HG03280 (cell line): Measurements from ENCODE around the gene SUDS3.

ENCODE experiments used
- ATAC-seq: cut with Tn5 transposase; IDR thresholded peaks from one replicate; pipeline ENCODE4 v1.9.1; 2021; ENCODE audit warnings: mild to moderate bottlenecking, moderate library complexity; ENCODE audit not compliant: unreplicated experiment

Gene SUDS3

DNA sequence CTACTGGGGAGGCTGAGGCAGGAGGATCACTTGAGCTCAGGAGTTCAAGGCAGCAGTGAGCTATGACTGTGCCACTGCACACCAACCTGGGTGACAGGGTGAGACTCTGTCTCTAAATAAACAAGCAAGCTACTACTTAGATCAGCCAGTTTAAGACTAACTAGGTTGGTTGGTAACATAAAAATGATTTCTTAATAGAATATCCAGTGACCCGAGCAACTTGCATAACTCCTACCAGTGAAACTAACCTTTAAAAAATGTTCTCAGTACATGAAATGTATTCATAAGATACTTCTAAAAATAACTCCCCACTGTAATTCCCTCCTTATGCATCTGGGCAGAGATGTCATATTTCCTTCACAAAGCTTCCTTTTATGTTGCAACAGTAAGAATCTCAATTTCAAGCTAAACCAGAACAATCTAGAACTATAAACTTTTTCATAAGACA lies 19.5 kb upstream of the SUDS3 start:
- no peak for ATAC-seq

DNA sequence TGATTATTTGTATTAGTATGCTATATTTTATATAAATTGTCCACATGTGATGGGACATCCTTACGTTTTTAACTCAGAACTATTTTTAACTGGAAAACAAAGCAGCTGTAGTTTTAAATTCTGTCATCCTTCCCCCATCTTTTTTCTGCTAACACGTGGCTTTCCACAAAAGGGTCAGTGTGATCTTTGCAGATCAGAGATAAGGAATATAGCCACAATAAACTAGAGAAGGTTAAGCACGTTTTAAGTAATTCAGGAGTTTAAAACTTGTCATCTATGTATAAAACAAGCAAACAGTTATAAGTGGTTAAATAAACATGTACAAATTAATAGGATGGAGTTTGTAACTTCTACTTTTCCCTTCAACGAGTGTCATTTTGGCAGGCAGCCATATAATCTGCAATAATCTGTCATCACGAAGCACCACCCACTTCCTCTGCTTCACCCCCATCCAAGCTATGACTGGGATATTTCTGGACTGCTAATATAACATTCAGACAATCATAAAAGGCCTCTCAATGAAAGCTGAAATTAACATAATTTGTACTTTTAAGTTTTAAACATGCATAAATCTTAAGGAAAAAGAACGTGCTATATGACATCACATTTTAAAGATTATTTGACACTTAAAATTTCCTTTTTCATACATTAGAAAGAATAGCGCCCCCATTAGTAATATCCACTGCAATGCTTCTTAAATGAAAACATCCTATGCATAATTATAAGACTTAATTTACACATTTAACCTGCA lies 18.9 kb upstream of the SUDS3 start:
- no peak for ATAC-seq

DNA sequence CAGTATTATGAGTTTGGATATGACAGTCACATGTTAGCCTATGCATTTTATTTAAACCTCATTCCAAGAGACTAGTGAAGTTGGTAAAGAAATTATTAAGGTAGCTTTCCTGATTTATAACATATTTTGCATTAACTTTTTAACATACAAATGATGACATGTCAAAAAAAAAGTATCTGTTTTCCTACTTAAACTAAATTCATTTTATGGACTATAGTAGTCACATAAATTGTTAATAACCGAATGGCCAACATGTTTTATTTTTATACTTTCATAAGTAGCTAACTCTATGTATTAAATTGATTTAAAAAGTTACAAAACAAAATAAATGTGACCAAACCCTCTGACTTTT lies 18.4 kb upstream of the SUDS3 start:
- ATAC-seq, result no peak

DNA sequence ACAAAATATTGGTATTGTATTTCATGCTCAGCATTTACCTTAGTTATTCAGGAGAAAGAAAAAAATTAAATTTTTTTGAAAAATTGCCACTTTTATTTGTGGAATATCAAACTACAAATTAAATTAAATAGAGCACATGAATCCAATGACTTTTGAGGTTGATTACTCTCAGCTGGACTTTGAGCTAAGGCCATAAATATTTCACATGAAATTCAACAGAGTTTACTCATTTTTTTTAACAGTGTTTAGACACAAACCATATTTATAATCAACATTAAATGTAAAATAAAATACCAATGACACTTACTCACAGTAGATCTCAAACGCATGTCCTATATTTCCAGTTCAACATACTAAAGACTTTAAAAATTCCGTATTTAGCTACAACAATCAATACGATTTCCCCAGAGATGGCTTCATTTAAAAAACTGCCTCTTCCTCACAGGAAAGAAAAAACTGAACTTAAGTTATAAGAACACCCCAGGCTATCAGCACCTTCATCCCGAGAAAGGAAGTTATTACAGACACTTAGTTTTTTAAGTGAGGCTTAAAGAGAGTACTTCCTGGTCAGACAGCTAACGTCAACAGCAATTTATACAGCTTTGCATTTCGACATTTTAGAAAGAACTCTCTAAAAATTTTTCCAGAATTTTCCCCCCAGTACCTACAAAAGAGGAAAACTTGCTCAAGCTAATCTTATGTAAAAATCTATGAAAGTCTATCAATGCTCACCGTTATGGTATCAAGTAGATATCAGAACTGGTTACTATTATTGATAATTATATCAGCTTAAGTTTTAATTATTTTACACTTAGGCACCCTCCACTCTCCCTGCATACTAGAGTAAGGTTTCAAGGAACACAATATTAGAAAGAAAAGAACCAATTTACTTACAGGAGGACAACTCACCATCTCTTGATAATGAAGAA lies 17.5 kb upstream of the SUDS3 start:
- no peak for ATAC-seq

DNA sequence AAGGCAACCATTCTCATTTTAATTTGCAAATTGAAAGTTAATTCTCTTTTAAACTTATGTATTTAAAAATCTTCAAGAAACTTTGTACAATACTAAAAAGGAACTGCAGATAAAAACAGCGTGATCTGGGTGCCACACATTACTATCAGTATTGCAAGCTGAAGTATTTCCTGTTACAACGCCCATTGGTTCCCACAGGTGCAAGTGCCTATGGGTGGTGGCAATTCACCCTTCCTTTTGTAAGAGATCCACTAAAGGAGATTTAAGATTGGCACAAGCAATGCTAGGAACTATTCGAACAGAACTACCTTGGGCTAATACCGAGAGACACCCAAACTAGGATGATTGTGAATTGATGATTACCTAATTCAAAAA lies 16.8 kb upstream of the SUDS3 start:
- ATAC-seq, result no peak

DNA sequence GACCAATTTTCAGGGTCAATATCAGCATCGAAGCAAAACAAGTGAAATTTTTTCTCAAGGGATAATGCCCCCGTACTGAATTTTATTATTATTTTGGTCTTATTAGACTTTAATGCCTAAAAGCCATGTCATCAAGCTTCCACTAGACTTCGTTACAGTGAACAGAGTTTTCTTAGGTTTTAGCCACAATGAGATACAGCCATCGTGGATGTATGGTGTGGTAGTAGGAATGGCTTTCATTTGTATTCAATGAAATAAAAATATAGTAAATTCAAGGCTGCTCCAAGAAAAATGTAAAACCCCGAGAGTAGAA lies 15.3 kb upstream of the SUDS3 start:
- no peak for ATAC-seq

DNA sequence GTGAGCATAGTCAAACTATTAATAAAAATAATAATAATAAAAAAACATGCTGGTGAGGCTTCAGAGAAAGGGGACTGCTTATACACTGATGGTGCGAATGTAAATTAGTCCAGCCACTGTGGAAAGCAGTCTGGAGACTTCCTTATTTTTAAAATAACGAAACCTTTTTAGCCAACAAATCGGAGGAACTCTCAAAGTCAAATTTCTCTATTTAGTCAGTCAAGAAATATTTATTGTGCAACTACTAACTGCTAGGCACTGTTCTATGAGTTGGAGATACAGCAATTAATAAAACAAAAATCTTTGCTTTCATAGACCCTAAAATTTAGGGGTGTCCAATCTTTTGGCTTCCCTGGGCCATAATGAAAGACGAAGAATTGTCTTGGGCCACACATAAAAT lies 14.5 kb upstream of the SUDS3 start:
- ATAC-seq, result no peak

DNA sequence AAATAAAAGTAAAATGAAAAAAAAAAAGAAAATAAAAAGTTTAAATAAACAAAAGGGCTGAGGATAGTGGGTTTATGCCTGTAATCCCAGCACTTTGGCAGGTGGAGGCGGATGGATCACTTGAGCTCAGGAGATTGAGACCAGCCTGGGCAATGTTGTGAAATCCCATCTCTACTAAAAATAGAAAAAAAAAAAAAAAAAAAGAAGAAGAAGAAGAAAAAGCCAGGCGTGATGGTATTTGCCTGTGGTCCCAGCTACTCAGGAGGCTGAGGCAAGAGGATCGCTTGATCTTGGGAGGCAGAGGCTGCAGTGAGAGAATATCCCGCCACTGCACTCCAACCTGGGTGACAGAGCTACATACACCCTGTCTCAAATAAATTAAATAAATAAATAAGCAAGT lies 7.5 kb upstream of the SUDS3 start:
- no peak for ATAC-seq

DNA sequence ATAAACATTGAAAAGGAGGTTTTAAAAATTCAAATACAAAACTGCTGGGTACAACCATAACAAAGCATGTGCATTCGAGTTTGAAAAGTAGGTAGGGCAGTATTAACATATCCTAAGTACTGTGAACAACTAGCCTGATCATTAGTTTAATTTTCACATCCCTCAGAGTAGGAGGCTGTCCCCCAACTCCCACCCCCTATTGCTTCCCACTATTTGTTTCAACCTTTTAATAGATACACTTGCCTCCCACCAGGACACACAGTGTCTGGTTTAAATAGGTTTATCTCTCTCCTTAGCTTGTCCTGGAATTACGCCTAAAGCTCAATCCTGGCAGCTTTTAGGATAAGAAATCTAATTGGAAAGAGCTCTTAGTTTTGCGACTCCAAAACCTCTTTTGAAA lies 5.8 kb upstream of the SUDS3 start:
- ATAC-seq, result no peak

DNA sequence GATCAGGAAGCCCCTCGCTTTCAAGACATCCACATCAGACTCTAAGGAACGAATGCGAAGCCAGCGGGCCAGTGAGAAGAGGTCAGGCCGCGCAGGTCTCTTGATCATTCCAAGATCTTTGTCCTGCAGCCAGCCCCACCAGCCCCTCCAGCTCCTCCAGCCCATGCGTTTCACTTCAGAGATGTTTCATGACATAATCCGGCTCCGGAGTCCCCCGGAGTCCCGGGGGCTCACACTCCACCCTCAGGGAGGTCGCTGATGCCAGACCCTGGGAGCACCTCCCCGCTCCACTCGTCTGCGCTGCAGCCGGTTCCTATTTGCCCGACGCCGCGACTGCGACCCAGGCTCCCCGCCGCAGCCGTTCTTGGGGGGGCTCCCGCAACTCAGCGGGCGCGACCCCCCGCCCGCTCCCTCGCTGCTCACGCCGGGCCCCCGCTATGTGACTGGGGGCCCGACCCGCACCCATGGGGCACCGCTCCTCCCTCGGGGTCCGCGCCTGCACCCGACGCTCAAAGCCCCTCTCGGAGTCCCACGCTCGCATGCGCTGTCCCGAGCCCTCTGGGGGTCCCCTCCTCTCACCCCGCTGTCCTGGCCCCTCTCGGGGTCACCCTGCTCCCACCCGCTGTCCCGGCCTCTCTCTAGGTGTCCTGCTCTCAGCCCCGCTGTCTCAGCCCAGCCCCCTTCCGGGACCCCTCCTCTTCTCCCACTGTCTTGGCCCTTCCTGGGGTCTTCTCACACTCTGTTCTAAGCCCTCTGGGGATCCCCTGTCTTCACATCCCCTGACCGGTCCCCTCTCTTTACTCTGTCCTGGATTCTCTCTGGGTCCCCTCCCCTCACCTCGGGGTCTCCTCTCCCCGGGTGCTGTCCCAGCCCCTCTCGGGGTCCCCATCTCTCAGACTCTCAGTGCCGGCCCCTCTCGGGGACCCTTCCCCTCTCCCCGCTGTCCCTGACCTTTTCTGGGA lies 4.8 kb upstream of the SUDS3 start:
- ATAC-seq, result no peak

DNA sequence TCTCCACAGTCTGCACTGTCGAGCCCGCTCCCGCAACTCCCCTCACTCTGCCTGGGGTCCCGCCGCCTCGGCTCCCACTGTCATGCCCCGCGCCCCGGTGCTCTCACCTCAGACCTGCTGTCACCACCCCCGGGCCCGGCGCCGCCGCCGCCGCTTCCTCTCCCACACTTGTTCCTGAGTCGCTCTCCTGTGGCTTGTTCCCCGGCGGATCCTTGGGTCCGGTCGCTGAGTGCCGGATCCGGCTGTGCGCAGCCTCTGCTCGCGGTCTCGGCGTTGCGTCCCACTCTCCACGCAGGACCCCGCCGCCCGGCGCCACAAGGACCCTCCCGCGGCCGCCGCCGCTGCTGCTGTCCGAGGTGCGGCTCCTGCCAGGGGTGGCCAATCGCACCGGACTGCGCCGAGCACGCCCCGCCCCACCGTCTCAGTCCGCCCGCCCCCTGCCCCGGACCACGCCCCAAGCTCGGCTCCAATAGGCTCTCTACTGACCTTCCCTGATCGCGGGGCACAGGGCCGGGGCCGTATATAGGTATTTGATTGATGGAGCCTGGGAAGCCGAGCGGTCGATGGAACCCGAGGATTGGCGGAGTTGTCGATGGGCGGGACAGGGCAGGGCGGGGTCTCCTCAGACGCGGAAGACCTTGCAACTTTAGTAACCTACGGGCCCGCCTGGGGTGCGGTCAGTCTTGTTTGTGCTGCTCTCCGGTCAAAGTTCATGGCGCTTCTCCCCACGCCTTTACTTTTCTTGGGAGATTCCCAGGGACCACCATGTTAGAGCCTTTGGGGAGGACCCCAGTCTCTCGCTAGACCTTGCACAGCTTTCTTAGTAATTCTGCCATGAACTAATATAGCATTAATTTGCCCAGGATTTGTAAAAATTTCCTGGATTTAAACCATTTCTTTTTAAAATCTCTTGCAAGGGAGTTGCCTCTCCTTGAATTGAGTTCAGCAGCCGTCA lies 3.5 kb upstream of the SUDS3 start, which contains the start of gene TAOK3:
Gene TAOK3, minus strand, starts transcription at position 367 of the 955 bp plus-strand sequence. CDS start 117,340 bp downstream, outside the sequence.
- peak; percentile 81 for ATAC-seq

DNA sequence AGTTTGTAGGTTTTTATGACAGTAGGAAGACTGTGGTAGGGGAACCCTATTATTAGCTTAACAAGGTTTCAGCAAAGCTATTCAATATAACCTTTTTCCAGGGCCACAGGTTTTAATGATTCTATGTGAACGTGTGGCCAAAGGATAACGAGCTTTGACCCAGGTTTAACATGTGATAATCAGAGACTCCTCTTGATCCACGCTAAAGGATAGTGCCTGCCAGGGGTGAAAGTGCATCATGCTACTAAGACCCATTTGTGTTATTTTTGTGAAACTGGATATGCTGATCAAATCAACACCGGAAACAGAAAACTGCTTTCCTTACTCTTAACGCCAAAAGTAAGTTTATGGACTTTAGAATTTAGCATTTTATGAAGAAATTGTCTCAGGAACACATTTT lies 2.7 kb upstream of the SUDS3 start:
- ATAC-seq, result no peak

DNA sequence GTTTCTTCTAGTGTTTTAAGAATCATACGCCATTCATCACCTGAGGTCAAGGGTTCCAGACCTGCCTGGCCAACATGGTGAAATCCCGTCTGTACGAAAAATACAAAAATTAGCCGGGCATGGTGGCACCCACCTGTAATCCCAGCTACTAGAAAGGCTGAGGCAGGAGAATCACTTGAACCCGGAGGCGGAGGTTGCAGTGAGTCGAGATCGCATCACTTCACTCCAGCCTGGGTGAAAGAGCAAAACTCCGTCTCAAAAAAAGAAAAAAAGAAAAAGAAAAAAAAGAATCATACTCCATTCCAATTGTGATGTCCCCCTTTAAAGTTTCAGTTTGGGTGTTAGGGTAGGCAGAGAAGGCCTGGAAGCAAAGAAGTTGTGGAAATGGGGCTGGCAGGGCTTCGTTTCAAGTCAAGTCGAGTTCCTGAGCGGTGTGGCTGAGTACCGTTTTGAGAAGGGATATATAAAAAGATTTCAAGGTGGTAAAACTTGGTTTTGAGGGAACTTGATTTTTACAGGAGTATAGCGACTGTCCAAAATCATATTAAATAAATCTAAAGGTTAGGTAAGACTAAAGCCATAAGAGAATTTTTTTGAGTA lies 2.1 kb upstream of the SUDS3 start:
- no peak for ATAC-seq

DNA sequence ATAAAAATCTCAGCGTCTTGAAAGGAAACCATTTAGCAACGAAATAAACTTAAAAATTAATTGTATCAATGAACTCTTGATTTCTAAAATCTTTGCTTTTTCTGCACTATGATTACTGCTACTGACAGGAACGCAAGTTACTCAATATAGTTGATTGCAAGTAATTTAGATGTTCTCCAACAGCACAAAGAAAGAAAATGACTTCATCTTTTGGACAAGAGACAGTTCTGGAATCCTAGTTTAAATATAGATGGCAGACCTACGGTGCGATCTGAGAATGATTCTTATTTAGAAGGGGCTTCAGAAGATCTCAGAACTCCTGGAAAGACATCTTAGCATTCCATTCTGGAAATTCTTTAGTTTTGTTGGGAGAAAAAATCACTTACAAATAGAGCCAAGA lies 1.4 kb upstream of the SUDS3 start:
- no peak for ATAC-seq

DNA sequence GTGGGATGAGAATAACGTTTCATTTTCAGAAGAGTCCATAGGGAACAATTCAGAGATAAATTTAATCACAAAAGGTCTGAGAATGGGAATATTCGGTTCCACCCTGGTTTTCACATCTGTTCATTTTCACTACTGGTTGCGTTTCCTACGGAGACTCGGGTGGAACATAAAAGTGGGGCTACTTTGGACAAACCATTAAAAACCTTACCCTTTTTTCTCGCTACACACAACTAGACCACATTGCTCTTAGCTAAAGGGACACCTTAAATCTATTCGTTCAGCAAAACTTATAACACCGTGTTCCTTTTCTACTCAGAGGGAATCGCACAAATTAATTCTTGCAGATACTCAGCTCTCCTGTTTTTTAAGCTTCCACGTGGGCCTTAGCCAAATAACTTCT lies 1.0 kb upstream of the SUDS3 start:
- no peak for ATAC-seq

DNA sequence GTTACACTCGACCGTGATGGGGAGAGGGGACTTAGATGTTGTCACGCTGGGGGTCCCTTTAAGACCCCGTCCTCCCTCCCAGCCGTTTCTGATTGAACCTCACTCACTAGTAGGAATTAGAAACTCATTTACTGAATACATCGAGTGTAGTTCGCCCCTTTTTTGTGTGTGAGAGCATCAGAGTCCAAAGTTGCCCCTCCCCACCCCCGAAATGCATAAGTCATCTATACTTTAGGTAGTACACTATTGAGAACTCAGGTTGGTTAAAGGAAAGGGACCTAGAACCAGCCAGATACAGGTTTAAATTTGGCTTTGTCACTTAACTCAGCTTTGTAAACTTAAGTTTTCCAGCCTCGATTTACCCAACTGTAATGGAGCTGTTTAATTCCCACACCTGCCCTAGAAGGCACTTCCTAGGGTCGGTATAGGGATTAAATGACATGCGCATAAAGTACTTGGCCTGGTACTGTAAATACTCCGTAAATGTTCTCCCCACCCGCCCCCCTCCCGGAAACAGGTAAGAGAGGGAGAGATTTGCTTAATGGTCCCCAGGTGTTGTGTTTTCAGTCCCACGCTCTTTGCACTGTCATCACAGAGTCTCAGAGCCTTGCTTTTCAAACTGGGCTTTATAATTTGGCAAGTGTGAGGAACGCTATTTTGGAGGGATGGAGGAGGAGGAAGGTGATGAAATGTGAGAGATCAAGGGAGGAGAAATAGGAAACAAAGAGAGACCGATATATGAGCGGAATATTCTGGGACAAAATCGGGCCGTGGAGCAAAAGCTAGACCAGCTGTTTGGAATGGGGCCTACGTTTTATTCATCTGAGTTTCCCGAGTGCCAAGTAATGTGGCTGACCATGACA lies 897 bp downstream of the SUDS3 start:
- ATAC-seq, result no peak

DNA sequence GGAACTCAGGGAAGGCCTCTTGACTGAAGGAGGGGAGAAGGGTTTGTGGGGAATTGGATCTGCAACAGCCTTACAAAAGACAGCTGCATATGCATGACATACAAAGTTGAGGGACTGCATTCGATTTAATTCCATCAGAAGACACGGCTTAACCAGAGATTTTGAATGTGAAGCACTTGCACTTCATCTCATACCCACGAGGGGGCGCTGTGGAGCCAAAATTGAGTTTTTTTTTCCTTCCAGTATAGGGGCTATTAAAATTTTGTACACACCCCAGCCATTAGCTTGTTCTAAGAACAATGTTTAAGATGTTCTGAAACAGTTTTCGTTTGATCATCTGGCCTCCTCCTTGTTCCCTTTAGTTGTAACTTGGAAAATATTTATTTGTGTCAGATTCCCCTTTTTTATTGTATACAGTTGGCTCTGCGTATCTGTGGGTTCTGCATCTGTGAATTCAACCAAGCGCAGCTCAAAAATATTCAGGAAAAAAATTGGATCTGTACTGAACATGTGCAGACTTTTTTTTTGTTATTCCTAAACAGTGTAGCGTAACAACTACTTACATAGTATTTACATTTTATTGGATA lies 1.6 kb downstream of the SUDS3 start:
- ATAC-seq, result no peak

DNA sequence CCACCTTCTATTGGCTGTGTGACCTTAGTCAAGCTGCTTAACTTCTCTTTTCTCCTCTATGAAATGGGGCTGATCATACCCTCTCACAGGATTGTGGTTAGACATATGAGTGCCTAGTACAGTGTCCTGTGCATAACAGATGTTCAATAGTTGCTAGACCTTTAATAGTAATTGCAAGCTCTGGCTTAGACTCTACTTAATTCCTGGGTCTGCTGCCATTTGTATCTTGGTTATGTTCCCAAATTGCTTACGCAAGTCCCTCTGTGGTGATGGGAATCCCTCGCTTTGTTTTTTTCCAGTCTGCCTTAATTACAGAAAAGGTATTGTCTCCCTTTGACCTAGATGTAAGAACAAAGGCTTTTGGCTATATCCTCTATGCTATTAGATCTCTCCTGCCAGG lies 15.1 kb downstream of the SUDS3 start:
- ATAC-seq, result no peak
